ENCODE measurements around the gene CD248. TPM values are rescaled to one million over a fixed set of nuclear protein-coding genes. Genes with fewer than 3 reads are reported as not detected.

Gene CD248
- total RNA-seq, 1 donor, result 99.1 TPM

GRCh38 chr11:66337103-66337899 lies 20.5 kb upstream of the CD248 start:
- DNase-seq (ENCODE audit: low read depth), result no peak
- no peak overlapping the region for H3K4me3 ChIP-seq (ENCODE audit: low read depth, low read length)
- TF ChIP-seq CTCF (IDR thresholded peaks at IDR 0.05; ENCODE audit: insufficient read depth, low read length), result no peak

DNA sequence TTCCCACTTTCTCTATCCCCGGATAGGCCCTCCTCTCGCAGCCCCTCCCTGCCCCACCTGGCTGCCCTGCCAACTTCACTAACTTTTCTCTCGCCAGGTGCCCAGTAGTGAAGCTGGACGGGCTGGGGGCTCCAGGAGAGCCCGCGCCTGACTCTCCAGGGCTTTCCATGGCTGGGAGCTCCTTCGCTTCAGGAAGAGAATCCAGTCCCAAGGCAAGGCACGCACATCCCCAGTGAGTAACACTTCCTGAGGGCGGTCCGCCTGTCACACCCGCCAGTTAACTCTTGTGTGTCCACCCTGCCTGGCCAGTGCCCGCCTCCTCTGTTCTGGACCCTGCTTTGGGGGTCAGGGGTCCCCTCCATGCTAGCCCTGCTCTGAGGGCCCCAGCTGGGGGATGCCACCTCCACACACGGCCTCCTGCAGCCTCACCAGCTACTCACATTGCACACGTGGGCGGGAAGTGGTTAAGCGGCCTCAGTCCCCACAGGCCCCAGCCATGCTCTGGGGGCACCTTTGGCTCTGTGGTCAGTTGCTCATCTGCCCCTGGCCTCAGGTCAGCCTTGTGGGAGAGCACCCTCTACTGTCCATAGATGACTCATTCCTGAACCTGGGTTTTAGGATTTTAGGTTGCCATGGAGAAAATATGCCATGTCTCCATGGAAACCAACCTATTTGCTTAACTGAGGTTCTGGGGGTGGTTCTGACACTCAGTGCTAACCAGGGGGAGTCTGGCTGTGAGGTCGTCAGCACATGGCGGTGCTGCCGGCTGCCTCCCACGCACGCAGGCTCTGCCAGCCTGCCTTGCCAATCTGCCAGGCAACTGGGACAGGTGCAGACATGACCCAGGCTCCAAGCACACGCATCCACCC lies 19.6 kb upstream of the CD248 start, which contains the start of gene RIN1:
RIN1 (minus strand) TSS at position 201 of the 869 bp plus-strand sequence; CDS start at position 169, 32 bp downstream.
- peak; percentile 95 for DNase-seq (ENCODE audit: low read depth)
- peak; percentile 36 for TF ChIP-seq CTCF (IDR thresholded peaks at IDR 0.05; ENCODE audit: insufficient read depth, low read length)
- H3K4me3 ChIP-seq (ENCODE audit: low read depth, low read length), result peak within 1 kb of the TSS; percentile 86

DNA sequence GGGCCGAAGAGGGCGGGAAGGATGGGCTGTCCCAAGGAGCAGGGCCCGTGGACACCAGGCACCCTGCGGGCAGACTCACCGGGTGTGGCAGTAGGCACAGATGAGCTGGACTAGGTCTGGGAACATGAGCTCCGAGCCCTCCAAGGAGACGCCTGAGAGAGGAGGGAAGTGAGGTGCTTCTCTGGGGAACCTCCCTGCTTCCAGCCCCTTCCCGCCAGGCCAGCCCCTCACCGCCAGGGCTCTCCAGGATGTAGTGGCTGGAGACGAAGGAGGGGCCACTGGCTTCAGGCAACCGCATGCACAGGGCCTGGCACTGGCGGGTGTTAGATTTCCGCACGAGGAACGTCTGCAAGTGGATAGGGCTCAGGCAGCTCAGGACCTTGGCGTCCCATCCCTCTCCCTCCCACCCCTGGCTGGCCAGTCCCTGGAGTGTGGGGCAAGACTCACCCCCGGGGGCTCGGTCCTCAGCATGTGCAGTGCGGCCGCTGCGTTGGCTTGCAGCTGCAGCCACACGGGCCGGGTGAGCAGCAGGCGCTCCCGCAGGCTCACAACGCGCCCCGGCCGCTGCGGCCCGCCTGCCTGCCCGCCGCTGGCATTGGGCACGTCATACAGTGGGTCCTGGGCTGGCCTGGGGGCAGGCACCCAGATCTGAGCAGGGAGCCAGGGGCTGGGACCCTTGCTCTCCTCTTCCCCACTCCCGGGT lies 18.8 kb upstream of the CD248 start:
- H3K4me3 ChIP-seq (ENCODE audit: low read depth, low read length), result peak overlapping the region; percentile 86
- peak; percentile 58 for DNase-seq (ENCODE audit: low read depth)
- peak; percentile 9 for TF ChIP-seq CTCF (IDR thresholded peaks at IDR 0.05; ENCODE audit: insufficient read depth, low read length)

GRCh38 chr11:66334605-66335442 lies 18.0 kb upstream of the CD248 start:
- no peak for DNase-seq (ENCODE audit: low read depth)
- peak overlapping the region; percentile 86 for H3K4me3 ChIP-seq (ENCODE audit: low read depth, low read length)
- no peak for TF ChIP-seq CTCF (IDR thresholded peaks at IDR 0.05; ENCODE audit: insufficient read depth, low read length)

DNA sequence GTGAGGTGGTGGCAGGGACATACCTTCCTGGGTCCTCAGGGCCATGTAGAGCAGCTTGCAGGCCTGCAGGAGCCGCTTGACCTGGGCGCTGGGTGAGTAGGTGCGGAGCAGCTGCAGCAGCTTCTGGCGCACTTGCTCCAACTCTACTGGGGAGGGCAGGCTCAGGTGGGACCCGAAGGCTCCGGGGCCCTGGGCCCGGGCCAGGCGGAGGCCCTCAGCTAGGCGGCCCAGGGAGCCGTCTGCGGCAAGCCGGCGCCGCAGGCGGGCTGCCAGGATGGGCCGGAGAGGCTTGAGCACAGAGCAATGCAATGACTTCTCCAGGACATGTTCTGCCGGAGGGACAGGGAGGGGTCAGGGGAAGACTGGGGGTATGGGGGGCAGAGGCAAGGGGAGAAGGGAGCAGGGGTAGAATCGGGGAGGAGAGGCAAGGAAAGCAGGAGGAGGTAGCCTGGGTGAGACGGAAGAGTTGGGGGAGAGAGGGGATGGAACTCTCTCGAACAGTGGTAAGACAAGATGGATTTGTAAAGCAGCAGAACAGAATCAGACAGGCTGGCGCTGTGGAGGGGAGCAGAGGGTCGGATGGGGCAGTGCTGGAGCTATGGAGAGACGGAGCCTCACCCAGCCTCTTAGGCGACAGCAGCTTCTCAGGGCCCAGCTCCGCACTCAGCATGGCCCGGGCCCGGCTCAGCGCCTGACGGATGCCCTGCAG lies 17.2 kb upstream of the CD248 start:
- peak overlapping the region; percentile 9 for H3K4me3 ChIP-seq (ENCODE audit: low read depth, low read length)
- DNase-seq (ENCODE audit: low read depth), result no peak
- no peak for TF ChIP-seq CTCF (IDR thresholded peaks at IDR 0.05; ENCODE audit: insufficient read depth, low read length)
